T-helper 1 cell (primary cell): ENCODE measurements around the gene TNS4.
"Not testable (repeated sequence)": the region's sequence is repeated elsewhere in the genome, so short reads cannot be mapped to it uniquely, and the experiment has no call there.

Source experiments
- DNase-seq, 5 donors: peaks; one replicate each; pipeline ENCODE4 v3.0.0-alpha.2; 2012 to 2020
- total RNA-seq, 4 donors: gene quantifications; one replicate each; lab custom pipeline; 2026; lab: John Stamatoyannopoulos, UW

The TNS4 gene, protein sequence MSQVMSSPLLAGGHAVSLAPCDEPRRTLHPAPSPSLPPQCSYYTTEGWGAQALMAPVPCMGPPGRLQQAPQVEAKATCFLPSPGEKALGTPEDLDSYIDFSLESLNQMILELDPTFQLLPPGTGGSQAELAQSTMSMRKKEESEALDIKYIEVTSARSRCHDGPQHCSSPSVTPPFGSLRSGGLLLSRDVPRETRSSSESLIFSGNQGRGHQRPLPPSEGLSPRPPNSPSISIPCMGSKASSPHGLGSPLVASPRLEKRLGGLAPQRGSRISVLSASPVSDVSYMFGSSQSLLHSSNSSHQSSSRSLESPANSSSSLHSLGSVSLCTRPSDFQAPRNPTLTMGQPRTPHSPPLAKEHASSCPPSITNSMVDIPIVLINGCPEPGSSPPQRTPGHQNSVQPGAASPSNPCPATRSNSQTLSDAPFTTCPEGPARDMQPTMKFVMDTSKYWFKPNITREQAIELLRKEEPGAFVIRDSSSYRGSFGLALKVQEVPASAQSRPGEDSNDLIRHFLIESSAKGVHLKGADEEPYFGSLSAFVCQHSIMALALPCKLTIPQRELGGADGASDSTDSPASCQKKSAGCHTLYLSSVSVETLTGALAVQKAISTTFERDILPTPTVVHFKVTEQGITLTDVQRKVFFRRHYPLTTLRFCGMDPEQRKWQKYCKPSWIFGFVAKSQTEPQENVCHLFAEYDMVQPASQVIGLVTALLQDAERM
- total RNA-seq: 0.95 to 3.7 (median 2.4) reads per million in 4 donors

DNA sequence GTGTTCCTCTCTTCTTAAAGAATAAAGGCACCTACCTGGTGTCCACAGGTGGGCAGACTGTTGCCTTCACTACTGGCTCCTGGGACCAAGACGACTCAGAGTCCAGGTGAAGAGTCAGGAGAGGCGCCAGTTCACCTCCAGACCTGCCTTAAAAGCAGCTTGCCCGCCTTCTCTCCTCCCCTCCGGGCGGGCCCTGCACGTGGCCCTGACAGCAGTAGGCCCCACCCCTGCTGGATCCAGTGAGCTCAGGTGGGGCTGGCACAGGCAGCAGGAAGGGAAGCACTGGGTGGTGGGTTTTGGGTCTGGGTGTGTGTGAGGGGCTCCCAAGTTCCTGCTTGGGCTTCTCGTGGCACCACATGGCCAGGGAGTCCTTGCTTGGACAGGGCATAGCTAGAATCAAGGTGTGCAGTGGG lies at the start of gene TNS4:
Gene TNS4 (minus strand): TSS at position 125 of the 413 bp plus-strand sequence. CDS start 5,198 bp downstream, outside the sequence.
- DNase-seq: no peak

DNA sequence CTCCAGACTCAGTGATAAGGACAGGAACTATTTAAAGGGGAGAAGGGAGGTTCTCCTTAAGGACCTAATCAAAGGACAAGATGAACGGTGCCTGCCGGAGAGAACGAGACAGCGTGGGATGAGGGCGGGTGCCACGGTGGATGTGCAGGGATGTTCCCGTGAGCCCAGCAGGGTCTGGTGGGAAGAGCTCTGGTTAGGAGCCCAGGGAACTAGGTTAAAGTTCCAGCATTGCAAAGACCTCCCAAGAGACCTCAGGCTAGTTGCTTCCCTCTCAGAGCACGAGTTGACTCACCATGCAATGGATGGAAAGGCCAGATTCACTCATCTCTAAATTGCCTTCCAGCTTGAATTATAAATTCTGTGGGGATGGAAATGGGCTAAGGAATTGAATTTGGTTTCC lies 49.2 kb upstream of the TNS4 start:
- no peak for DNase-seq

DNA sequence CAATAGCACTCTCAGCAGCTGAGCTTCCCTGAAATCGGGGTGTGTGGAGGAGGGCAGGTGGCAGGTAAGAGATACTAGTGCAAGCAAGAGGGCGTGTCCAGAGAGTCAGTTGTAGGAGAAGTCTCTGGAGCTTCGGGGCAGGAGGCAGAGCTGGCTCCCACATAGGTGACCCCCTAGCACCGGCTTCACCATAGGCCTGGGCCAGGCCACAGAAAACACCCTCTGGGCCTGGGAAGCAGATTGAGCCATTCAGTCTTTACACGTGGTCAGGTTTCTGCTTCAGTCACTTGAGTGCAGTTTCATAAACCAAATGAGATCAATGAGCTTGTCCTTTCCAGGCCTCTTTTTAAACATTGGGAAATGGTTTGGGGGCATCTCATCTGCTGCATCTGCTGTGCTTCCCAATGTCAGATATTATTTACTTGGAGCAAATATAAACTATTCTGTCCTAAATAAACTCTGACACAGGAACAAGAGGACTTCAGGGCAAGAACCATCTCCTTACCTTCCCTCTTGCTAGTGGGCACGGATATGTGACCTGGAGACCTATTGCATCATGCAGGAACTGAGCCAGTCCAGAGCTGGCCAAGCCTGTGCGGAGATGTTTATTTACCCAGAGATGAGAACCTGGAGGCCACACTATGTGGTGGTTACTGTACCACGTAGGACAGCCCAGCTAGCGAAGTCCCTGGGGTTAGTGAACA lies 47.7 kb upstream of the TNS4 start:
- no peak for DNase-seq

DNA sequence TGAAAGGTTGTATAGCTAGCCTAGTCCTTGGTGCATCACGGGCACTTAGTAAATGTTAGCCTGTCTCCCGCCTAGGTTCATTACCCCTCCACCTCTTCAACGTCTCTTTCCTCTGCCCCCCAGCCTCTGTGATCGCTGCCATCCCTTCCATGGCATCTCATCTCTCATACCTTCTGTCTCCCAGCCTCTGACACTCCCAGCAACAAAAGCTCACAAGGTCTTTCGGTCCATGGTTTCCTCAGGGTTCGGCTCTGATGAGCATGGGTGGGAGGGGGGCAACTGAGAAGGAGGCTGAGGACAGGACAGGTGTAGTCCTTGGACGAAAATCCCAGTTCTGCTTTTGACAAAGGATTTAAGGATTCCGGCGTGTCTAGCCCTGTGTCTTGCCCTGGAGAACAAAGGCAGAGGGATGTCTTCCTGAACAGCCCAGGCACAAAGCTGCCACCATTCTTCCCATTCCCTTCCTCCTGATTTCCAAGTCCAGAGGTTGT lies 47.1 kb upstream of the TNS4 start:
- DNase-seq: no peak

DNA sequence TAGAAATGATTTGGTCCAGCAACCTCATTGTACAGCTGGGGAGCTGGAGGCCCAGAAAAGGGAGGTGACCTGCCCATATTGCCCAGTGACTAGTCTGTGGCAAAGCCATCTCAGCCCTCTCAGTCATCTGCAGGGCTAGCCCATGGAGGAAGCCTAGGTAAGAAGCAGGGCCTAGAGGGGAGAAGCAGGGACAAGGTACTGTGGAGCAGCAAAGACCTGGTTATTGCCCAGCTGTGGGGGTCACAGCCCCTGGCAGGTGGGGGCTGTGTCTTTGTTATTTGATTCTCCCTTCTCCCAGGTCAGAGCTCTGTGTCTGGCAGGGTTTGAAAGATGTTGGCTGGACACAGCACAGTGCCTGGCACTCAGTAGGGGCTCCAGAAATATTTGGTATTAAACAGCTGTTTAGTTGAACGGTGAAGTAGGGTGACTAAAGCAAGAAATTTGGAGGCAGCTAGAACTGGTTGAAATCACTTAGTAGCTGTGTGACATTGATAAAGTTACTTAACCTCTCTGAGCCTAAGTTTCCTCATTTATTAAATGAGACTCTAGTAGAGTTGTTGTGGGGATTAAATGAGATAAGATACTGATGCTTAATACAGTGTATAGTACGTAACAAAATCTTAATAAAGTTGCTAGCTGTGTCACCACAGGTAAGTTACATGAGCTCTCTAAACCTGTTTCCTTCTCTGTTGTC lies 46.5 kb upstream of the TNS4 start:
- no peak for DNase-seq

DNA sequence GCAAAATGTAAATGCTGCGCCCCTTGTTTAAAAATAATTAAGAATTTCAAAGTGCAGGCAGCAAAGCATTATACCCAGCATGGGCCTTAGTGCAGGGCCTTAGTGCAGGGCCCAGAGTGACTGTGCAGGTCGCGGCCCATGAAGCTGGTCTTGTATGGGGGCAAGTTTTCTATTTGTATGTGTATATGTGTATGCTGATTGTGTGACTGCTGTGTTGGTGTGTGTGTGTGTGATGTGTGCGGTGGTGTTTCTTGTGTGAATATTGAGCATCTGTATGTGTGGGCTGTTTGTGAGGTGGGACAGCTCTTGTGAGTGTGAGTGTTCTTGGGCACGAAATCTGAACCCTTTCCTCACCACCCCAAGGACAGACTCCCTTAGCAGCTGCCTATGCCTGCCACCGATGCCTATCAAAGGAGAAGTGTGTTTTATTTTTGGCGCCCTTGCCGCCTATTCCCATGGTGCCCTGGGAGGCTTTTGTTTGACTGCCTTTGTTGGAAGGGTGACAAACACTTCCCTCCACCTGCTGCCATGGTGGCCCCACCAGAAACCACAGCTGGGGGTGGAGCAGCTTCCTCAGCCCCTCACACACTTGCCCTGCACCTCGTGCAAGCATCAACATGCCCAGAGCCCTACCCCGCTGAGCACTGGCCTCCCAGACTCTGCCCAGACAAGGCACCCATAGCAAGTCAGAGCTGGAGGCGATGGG lies 45.8 kb upstream of the TNS4 start:
- peak in 2 of 5 donors; percentile 41 to 47 for DNase-seq

DNA sequence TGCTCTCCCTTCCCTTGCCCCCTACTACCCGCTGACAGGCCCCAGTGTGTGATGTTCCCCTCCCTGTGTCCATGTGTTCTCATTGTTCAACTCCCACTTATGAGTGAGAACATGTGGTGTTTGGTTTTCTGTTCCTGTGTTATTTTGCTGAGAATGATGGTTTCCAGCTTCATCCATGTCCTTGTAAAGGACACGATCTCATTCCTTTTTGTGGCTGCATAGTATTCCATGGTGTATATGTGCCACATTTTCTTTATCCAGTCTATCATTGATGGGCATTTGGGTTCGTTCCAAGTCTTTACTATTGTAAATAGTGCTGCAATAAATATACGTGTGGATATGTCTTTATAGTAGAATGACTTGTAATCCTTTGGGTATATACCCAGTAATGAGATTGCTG lies 45.1 kb upstream of the TNS4 start:
- not testable (repeated sequence) for DNase-seq

DNA sequence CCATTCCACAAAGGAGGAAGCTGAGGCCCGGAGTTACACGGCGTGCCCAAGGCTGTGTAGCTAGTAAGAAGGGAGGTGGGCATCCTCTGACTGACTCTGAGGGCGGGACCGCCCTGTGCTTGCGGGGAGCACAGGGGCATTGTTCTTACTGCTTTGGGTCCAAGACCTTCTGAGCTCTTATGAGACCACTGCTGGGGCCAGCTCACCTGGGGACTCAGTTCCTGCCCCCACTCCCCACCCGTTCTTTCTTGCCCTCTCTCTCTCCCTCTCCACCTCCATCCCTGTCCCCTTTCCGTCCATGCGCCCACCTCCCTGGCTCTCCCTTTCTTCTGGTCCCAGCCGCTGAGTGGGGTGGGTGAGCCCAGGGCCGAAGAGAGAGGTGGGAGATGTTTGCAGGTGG lies 44.2 kb upstream of the TNS4 start:
- DNase-seq: no peak

DNA sequence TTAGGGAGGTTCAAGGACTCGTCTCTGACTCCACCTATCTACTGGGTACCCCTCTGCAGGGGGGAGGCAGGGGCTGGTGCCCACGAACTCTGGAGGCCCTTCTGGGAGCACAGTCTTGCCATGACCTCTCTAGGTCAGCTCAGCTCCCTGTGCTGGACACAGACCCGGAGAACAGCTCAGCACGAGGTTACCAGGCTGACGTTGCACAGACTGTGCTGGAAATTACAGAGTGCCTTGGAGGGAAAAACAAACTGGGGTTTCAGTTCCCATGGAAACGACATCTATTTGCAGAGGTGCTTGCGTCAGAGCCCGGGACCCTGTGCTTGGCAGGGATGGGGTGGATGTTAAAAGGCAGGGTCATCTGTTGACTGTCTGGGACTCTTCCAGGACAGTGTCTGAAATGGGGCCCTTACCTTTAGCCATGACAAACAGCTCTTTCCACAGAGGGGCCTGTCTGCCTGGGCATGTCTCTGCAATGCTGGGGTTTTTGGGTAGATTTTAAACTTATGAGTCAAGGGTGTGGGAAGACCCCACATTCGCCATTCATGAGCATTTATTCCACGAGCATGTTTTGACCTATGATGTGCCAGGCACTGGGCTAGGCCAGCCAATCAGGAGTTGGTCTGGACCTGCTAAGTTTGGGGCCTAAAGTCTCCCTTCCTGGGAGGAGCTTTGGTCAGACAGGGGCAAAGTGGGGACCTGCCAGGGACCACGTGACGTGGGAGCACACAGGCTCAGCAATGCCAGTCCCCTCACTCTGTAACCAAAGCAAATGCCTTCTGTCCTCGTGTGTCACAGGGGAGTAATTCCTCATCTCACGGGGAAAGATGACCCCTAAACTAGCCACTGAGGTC lies 41.4 kb upstream of the TNS4 start:
- DNase-seq: peak in 1 of 5 donors; percentile 38

DNA sequence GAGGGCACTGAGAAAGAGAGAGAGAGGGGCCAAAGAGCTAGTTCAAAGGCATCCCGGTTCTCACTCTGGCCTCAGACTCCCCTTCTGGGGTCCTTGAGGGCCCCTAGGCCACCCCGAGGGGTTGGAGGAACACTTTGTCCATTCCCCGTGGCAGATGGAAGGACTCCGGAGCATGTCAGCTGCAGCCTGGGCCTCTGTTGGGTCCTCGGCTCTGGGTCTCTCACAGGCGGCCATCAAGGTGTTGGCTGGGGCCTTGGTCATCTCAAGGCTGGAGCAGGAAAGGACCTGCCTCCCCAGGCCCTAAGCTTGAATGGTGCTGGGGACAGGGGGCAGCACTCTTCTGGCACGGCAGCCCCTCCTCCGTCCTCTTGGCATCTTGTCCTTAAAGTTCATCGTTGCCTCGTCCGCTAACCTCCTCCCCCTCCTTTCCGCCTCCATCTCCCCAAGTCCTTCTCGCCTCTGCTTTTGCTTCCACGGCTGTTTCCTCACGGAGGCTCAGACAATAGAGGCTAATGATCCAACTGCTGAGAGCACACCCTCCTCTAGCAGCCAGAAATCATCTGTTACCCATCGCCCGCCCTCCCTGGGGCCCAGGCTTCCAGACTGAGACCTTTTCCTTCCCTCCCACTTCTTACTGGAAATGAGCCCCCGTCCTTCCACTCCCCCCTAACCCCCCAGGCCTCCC lies 40.6 kb upstream of the TNS4 start:
- DNase-seq: no peak

DNA sequence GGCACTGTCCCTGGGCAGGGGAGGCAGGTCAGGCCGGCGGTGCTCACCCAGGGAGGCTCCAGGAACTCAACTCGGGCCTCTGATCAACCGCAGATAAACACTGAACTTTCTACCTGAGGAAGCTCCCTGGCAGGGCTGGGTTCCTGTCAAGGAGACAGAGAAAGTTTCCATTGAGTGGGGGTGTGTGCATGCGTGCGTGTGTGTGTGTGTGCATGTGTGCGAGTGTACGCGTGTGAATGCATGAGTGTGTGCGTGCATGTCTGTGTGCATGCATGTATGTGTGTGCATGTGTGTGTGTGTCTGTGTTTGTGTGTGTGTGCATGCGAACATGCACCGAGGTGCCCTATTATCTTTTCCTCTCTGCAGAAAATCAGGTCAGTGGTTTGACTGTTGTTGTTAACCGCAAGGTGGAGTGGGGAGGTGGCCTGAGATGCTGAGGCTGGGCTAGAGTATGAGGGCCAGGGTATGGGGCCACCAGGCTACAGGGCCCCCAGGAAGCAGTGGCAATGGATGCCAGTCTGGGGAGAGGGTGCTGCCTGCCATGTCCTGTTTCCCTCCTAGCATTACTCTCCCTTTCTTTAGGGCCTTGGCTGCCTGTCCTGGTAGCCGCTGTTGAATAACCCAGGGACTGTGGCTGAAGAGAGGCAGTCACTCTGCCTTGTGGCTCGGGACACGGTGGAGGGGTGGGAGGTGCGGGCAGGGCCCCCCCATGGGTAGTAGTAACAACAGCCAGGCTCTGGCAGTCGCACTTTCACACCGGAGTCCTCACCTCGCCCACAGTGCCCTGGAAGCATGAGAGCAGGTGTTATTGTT lies 39.8 kb upstream of the TNS4 start:
- DNase-seq: peak; percentile 58 to 72 (median 70)

DNA sequence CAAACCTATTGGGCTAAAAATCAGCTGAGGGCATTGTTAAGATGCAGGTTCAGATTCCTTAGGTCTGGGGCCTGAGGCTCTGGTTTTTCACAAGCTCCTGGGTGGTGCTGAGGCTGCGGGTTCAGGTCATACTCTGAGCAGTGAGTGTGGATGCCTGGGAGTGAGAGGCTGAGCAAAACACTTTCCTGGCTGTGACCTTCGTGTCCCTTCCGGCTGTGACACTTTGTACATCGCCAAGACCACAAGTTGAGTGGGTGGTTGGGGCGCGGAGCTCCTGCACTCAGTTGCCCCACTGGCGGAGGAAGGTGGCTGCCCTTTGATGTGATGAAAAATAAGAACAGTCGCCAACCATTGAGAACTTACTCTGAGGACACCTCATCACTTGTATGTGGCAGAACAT lies 39.0 kb upstream of the TNS4 start:
- peak in 3 of 5 donors; percentile 27 to 40 (median 34) for DNase-seq

DNA sequence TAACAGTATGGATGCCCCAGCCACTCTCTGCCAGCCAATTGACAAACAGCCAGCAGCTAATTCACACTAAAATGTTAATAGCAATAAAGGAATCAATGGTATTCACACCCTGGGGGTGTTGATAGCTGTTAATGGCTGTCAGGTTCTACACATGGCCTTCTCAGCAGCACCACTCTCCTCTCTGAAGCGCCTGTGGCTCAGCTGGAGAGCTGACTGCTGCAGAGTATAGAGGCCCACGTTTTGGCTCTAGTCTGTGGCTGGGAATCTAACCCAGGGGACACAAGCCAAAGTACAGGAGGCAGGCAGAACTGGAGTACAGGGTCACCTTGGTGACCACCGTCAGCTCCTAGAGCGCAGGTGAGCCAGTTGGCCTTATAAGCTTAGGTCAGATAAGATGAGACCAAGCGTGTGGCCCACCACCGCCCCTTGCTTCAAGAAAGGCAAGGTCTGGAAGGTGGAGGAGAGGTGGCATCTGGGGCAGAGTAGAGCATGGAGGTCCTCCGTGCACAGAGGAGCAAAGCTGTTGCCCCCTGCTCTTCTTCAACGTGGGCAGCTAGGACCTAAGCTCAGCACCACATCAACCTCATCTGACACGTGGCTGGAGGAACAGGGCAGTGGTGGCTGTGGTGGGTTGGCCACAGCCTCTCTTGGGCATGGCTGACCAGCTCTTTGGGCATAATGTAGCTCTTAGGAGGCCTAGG lies 38.4 kb upstream of the TNS4 start:
- no peak for DNase-seq

DNA sequence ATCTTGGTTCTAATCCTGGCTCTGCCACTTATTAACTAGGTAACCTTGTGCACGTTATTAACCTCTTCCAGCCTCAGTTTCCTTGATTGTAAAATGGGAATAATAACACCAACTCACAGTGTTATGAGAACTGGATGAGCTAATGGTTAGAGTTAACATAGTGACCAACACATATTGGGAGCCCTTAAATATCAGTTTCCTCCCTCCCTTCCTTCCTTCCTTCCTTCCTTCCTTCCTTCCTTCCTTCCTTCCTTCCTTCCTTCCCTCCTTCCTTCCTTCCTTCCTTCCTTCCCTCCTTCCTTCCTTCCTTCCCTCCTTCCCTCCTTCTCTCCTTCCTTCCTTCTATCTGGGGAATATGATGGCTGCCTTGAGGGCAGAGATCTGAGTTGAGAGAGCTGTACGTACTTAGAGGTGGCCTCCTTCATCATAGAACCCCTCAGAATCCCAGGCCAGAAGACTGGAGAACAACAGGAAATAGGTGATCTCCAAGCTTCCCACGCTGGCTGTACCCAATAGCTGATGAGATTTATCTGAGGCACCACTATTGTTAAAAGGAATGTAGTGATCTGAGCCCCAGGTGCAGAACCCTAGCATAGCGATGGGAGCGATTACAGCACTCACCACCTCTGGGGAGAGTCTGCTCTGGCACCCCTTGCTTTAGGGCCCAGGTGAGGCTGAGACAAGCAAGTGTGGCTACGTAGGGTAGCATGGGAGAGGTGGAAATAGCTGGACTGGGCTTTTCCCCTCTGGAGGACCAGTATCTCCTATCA lies 37.7 kb upstream of the TNS4 start:
- no peak for DNase-seq

DNA sequence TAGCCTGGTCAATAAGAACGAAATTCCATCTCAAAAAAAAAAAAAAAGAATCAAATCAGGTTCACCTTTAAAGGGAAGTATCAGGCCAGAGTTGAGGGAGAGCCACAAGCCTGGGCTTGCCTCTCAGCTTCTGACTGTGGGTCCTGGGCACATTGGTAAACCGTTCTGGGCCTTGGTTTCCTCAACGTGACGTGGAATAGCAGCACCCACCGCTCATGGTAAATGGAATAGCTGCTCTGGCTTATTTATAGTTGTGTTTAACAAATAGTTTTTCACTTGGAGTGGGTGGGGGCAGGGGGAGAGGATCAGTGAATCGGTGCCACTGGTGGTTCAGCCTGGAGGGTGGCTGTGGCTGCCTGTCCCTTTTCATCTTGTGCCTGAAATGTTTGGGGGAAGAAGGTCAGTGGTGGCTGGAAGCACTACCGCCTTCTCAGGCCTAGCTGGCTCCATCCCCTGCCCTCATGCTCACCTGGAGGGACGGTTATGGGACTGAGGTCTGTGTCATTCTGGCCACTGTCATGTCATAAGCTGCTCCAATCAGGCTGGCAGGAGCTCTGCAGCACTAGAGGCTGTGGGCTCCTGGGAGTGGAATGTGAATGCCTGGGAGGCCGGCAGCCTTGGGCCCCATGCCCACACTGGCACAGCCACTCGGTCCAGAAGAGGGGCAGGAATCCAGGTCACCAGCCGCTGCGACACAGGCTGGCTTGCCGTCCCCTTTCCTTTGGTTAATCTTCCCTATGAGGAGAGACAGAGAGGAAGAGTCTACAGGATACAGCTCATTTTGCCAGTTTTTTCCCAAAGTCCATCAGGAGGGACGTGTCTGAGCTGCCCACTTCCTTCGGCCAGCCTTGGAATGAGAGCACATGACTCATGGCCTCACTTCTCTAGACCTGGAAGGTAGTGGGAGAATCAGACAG lies 36.9 kb upstream of the TNS4 start:
- no peak for DNase-seq

DNA sequence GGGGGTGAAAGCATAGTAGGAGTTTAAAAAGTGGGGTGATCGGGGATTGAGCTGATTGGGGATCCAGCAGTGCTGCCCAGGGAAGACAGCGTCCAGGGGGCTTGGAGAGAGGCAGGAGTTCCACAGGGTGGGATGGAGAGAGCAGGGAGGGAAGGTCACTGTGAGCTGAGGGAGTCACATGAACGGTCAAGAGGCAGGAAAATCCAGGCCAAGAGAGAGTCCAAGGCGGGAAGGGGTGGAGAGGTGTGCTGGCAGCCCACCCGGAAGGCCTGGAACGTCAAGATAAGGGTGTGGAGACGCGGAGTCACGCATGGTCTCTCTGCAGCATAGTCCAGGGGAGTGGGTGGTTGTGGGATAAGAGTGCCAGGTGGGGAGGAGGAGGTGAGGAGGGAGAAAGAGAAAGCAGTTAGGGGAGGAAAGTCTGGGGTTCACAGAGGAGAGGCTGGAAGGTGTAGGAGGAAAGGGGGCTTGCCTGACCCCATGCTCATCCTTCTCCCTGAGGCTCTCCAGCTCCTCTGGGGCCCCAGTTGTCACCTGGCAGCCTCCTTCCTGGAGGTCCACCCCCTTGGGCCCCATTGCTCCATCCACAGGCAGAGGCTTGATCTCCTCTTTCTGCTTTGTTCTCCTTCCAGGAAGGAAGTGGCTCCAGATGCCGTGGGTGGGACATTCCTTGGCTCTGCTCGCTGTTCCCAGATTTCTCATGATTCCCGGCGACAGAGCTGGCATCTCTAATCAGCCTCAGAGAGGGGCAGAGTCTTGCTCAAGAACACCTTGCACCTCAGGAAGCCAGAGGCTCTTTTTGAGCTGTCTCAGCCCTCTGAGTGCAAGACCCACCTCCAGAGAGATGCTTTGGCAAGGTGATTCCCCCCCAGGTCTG lies 35.1 kb upstream of the TNS4 start:
- no peak for DNase-seq
